WTC11 (cell line): ENCODE measurements around the gene IL1RAPL2. TPM values are rescaled to one million over a fixed set of nuclear protein-coding genes. Genes with fewer than 3 reads are reported as not detected.

ENCODE experiments used
- ATAC-seq: fragments of 200-7000 bp; cut with Tn5 transposase; 2 replicates; pipeline ENCODE4 v1.10.0; 2021; ENCODE audit warnings: mild to moderate bottlenecking, moderate library complexity
- CTCF ChIA-PET: fragments of 300-600 bp; sonication (Branson Sonifier 250); formaldehyde crosslinking; loops from one replicate; lab custom pipeline; 2021; ENCODE audit warnings: antibody characterized with exemption; lab: Charles Lee
- POLR2A ChIA-PET: fragments of 350-600 bp; sonication (Branson Sonifier 250); formaldehyde crosslinking; loops from one replicate; lab custom pipeline; 2021; ENCODE audit warnings: antibody characterized with exemption; lab: Charles Lee
- DNase-seq: peaks from one replicate; pipeline ENCODE4 v3.0.0; 2021; ENCODE audit warnings: low spot score
- H3K27ac Mint-ChIP-seq: 2 replicates; pipeline ENCODE4 v1.8.0; 2021; ENCODE audit warnings: mixed read lengths
- H3K27me3 Mint-ChIP-seq: 2 replicates; pipeline ENCODE4 v1.8.0; 2021; ENCODE audit warnings: low read depth, mild to moderate bottlenecking, moderate library complexity, mixed read lengths
- H3K36me3 Mint-ChIP-seq: 2 replicates; pipeline ENCODE4 v1.8.0; 2021; ENCODE audit warnings: mixed read lengths
- H3K4me1 Mint-ChIP-seq: 2 replicates; pipeline ENCODE4 v1.8.0; 2022; ENCODE audit warnings: mixed read lengths
- H3K4me3 Mint-ChIP-seq: 2 replicates; pipeline ENCODE4 v1.8.0; 2021; ENCODE audit warnings: mild to moderate bottlenecking, moderate library complexity, mixed read lengths
- H3K9me3 Mint-ChIP-seq: 2 replicates; pipeline ENCODE4 v1.8.0; 2021; ENCODE audit warnings: mixed read lengths
- AR ChIP-seq: fragments of 250-450 bp; sonication (Bioruptor Pico); IDR thresholded peaks from 2 replicates; pipeline ENCODE4 v1.9.0; 2021; ENCODE audit warnings: mild to moderate bottlenecking
- ATF3 ChIP-seq: sonication (generic); formaldehyde crosslinking; conservative IDR thresholded peaks from 2 replicates; pipeline ENCODE4 v1.8.1; 2022; ENCODE audit warnings: mild to moderate bottlenecking, missing genetic modification reagents
- E2F5 ChIP-seq: sonication (generic); formaldehyde crosslinking; IDR thresholded peaks from 2 replicates; pipeline ENCODE4 v1.8.1; 2022; ENCODE audit warnings: mild to moderate bottlenecking, moderate library complexity, missing genetic modification reagents
- EMX1 ChIP-seq: fragments of 250-450 bp; sonication (Bioruptor Pico); IDR thresholded peaks from 2 replicates; pipeline ENCODE4 v1.8.0; 2021; ENCODE audit warnings: mild to moderate bottlenecking
- ESRRA ChIP-seq: sonication (generic); formaldehyde crosslinking; IDR thresholded peaks from 2 replicates; pipeline ENCODE4 v1.8.1; 2022; ENCODE audit warnings: mild to moderate bottlenecking, missing genetic modification reagents, borderline replicate concordance
- ETV6 ChIP-seq: sonication (generic); formaldehyde crosslinking; IDR thresholded peaks from 2 replicates; pipeline ENCODE4 v1.8.1; 2022; ENCODE audit warnings: mild to moderate bottlenecking, missing genetic modification reagents
- JAZF1 ChIP-seq: fragments of 250-450 bp; sonication (Bioruptor Pico); IDR thresholded peaks from 2 replicates; pipeline ENCODE4 v1.9.0; 2021; ENCODE audit warnings: moderate library complexity, mild to moderate bottlenecking, inconsistent platforms
- KAT7 ChIP-seq: sonication (generic); formaldehyde crosslinking; IDR thresholded peaks from 2 replicates; pipeline ENCODE4 v1.8.1; 2023; ENCODE audit warnings: missing genetic modification reagents, mild to moderate bottlenecking, borderline replicate concordance
- NFATC4 ChIP-seq: fragments of 250-450 bp; sonication (Bioruptor Pico); IDR thresholded peaks from 2 replicates; pipeline ENCODE4 v1.9.0; 2021; ENCODE audit warnings: mild to moderate bottlenecking
- NR3C1 ChIP-seq: sonication (generic); formaldehyde crosslinking; conservative IDR thresholded peaks from 2 replicates; pipeline ENCODE4 v1.8.1; 2023; ENCODE audit warnings: low read depth, mild to moderate bottlenecking, missing genetic modification reagents
- OVOL2 ChIP-seq: fragments of 250-450 bp; sonication (Bioruptor Pico); IDR thresholded peaks from 2 replicates; pipeline ENCODE4 v1.9.0; 2021; ENCODE audit warnings: mild to moderate bottlenecking, borderline replicate concordance
- RORB ChIP-seq: fragments of 250-450 bp; sonication (Bioruptor Pico); IDR thresholded peaks from 2 replicates; pipeline ENCODE4 v1.9.0; 2021; ENCODE audit warnings: mild to moderate bottlenecking
- SP1 ChIP-seq: sonication (generic); formaldehyde crosslinking; conservative IDR thresholded peaks from 2 replicates; pipeline ENCODE4 v1.8.1; 2022; ENCODE audit warnings: missing genetic modification reagents
- STAT6 ChIP-seq: sonication (generic); formaldehyde crosslinking; conservative IDR thresholded peaks from 2 replicates; pipeline ENCODE4 v1.8.1; 2023; ENCODE audit warnings: mild to moderate bottlenecking, low read depth, missing genetic modification reagents, moderate library complexity
- TP53 ChIP-seq: sonication (generic); formaldehyde crosslinking; IDR thresholded peaks from 2 replicates; pipeline ENCODE4 v1.8.1; 2023; ENCODE audit warnings: mild to moderate bottlenecking, missing genetic modification reagents
- ZNF423 ChIP-seq: fragments of 250-450 bp; sonication (Bioruptor Pico); IDR thresholded peaks from 2 replicates; pipeline ENCODE4 v2.1.2; 2022; ENCODE audit warnings: mild to moderate bottlenecking, moderate library complexity
- ZNF671 ChIP-seq: fragments of 250-450 bp; sonication (Bioruptor Pico); IDR thresholded peaks from 2 replicates; pipeline ENCODE4 v1.8.0; 2021; ENCODE audit warnings: mild to moderate bottlenecking
- total RNA-seq: library from RNA; stranded (reverse); gene quantifications from 3 replicates; pipeline ENCODE4 v1.2.3, GENCODE V29; 2021
- TF ChIP-seq, protein P1 (sequence below): sonication (generic); formaldehyde crosslinking; IDR thresholded peaks from 2 replicates; pipeline ENCODE4 v1.8.1; 2023; ENCODE audit warnings: mild to moderate bottlenecking, missing genetic modification reagents
- TF ChIP-seq, protein P2 (sequence below): fragments of 250-450 bp; sonication (Bioruptor Pico); IDR thresholded peaks from 2 replicates; pipeline ENCODE4 v1.8.0; 2021; ENCODE audit warnings: mild to moderate bottlenecking
- TF ChIP-seq, protein P3 (sequence below): sonication (generic); formaldehyde crosslinking; IDR thresholded peaks from 2 replicates; pipeline ENCODE4 v1.8.1; 2022; ENCODE audit warnings: missing genetic modification reagents, borderline replicate concordance

The IL1RAPL2 gene
- total RNA-seq, 1 experiment from 2014 or later: 0.09 TPM

DNA sequence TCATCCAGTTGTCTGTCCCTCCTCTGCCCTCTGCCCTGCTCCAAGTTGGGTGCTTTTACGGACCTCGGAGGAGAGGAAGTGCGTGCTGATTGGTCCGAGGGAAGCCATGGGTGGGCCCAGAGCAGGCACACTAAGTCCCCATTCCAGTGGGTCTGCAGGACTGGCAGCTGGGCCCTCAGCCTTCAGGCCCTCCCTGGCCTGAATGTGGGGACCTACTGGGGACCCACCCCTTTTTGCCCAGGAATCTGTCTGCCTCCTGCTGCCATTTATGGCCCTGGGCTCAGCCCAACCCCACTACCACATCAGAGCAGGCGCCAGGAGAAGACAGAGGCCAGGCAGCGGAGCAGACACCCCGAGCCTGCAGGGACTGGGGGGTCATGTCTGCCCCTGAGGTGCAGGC lies 484.9 kb downstream of the IL1RAPL2 start:
- TF ChIP-seq SP1 (no peak), ESRRA (CRISPR knock-in tag) (no peak), EMX1 (CRISPR knock-in tag) (no peak)
- TF ChIP-seq, protein P1, sequence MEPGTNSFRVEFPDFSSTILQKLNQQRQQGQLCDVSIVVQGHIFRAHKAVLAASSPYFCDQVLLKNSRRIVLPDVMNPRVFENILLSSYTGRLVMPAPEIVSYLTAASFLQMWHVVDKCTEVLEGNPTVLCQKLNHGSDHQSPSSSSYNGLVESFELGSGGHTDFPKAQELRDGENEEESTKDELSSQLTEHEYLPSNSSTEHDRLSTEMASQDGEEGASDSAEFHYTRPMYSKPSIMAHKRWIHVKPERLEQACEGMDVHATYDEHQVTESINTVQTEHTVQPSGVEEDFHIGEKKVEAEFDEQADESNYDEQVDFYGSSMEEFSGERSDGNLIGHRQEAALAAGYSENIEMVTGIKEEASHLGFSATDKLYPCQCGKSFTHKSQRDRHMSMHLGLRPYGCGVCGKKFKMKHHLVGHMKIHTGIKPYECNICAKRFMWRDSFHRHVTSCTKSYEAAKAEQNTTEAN (CRISPR knock-in tag): no peak
- TF ChIP-seq, all 79 proteins: peak for 0
- no peak overlapping the region for H3K27ac Mint-ChIP-seq
- H3K36me3 Mint-ChIP-seq: peaks cover 6% of the 10 kb centered on the region
- CTCF ChIA-PET: no interaction called here
- peaks cover 6% of the 10 kb centered on the region; the same call in 1 of the 2 replicates for H3K9me3 Mint-ChIP-seq
- POLR2A ChIA-PET: no interaction called here
- no peak overlapping the region for H3K4me3 Mint-ChIP-seq
- DNase-seq: no peak
- ATAC-seq: no peak
- H3K27me3 Mint-ChIP-seq: no peaks in the 10 kb centered on the region
- peaks cover 17% of the 10 kb centered on the region for H3K4me1 Mint-ChIP-seq

- Mint-ChIP-seq H3K4me1 (peaks cover 17% of the 10 kb centered on the region), H3K9me3 (peaks cover 6% of the 10 kb centered on the region; the same call in 1 of the 2 replicates), H3K36me3 (peaks cover 6% of the 10 kb centered on the region), H3K27me3 (no peaks in the 10 kb centered on the region), H3K27ac (no peak overlapping the region), H3K4me3 (no peak overlapping the region)
- CTCF ChIA-PET: no interaction called here
- DNase-seq (no peak), ATAC-seq (no peak)
- POLR2A ChIA-PET: no interaction called here
- TF ChIP-seq, protein P2, sequence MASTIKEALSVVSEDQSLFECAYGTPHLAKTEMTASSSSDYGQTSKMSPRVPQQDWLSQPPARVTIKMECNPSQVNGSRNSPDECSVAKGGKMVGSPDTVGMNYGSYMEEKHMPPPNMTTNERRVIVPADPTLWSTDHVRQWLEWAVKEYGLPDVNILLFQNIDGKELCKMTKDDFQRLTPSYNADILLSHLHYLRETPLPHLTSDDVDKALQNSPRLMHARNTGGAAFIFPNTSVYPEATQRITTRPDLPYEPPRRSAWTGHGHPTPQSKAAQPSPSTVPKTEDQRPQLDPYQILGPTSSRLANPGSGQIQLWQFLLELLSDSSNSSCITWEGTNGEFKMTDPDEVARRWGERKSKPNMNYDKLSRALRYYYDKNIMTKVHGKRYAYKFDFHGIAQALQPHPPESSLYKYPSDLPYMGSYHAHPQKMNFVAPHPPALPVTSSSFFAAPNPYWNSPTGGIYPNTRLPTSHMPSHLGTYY (CRISPR knock-in tag): no peak
- no peak for TF ChIP-seq JAZF1 (CRISPR knock-in tag)
- no peak for TF ChIP-seq ZNF671 (CRISPR knock-in tag)
Observed at GRCh38 chrX:105051364-105051763, 485.4 kb downstream of the IL1RAPL2 start.

DNA sequence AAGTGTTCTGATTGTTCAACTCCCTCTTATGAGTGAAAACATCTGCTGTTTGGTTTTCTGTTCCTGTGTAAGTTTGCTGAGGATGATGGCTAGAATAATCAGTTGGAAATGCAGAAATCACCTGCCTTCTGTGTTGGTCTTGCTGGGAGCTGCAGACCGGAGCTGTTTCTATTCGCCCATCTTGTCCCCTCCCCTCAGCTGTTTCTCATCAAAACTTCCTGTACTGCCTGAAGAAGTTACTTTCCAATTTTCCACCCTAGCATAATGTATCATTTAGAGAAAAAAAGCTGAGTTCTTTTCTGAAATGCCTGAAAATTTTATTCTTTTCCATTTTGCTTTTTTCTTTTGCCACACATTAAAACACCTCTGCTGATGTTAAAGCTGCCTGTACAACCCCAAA lies 486.9 kb downstream of the IL1RAPL2 start:
- Mint-ChIP-seq H3K27ac (no peak overlapping the region), H3K4me1 (peaks cover 9% of the 10 kb centered on the region), H3K27me3 (no peaks in the 10 kb centered on the region), H3K4me3 (no peak overlapping the region), H3K9me3 (peaks cover 6% of the 10 kb centered on the region; the same call in 1 of the 2 replicates), H3K36me3 (peaks cover 6% of the 10 kb centered on the region)
- ChIA-PET CTCF (no interaction called here), POLR2A (no interaction called here)
- ATAC-seq (no peak), DNase-seq (no peak)
- TF ChIP-seq NR3C1 (no peak), TP53 (CRISPR knock-in tag) (no peak), STAT6 (CRISPR knock-in tag) (no peak), AR (no peak), ATF3 (CRISPR knock-in tag) (no peak), E2F5 (no peak), RORB (CRISPR knock-in tag) (no peak), ETV6 (CRISPR knock-in tag) (no peak), ZNF423 (CRISPR knock-in tag) (no peak), OVOL2 (CRISPR knock-in tag) (no peak), NFATC4 (CRISPR knock-in tag) (no peak), ESRRA (CRISPR knock-in tag) (no peak), KAT7 (no peak)
- TF ChIP-seq, protein P3, sequence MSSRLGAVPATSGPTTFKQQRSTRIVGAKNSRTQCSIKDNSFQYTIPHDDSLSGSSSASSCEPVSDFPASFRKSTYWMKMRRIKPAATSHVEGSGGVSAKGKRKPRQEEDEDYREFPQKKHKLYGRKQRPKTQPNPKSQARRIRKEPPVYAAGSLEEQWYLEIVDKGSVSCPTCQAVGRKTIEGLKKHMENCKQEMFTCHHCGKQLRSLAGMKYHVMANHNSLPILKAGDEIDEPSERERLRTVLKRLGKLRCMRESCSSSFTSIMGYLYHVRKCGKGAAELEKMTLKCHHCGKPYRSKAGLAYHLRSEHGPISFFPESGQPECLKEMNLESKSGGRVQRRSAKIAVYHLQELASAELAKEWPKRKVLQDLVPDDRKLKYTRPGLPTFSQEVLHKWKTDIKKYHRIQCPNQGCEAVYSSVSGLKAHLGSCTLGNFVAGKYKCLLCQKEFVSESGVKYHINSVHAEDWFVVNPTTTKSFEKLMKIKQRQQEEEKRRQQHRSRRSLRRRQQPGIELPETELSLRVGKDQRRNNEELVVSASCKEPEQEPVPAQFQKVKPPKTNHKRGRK (CRISPR knock-in tag): no peak
